Pons (tissue), 1 donor: ENCODE data around the gene BEST2.
"Not testable (repeated sequence)": the region's sequence is repeated elsewhere in the genome, so short reads cannot be mapped to it uniquely, and the experiment has no call there.

Experiments used
- DNase-seq: peaks from one replicate; pipeline ENCODE4 v3.0.0-alpha.2; 2016; ENCODE audit warnings: low spot score

Gene BEST2

DNA sequence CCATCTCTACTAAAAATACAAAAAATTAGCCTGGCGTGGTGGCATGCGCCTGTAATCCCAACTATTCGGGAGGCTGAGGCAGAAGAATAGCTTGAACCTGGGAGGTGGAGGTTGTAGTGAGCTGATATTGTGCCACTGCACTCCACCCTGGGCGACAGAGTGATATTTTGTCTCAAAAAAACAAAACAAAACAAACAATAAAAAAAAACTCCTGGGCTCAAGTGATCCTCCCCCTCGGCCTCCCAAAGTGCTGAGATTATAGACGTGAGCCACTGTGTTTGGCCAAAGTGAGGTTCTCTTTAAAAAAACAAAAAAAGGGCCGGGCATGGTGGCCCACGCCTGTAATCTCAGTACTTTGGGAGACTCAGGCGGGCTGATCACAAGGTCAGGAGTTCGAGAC is 35.9 kb downstream of the BEST2 start:
- no peak for DNase-seq

- DNase-seq, result no peak
These were observed 36.6 kb downstream of the BEST2 start for GRCh38 chr19:12788042-12788681.

- DNase-seq, result peak; percentile 74
These were observed 37.1 kb downstream of the BEST2 start for GRCh38 chr19:12788682-12789097.

DNA sequence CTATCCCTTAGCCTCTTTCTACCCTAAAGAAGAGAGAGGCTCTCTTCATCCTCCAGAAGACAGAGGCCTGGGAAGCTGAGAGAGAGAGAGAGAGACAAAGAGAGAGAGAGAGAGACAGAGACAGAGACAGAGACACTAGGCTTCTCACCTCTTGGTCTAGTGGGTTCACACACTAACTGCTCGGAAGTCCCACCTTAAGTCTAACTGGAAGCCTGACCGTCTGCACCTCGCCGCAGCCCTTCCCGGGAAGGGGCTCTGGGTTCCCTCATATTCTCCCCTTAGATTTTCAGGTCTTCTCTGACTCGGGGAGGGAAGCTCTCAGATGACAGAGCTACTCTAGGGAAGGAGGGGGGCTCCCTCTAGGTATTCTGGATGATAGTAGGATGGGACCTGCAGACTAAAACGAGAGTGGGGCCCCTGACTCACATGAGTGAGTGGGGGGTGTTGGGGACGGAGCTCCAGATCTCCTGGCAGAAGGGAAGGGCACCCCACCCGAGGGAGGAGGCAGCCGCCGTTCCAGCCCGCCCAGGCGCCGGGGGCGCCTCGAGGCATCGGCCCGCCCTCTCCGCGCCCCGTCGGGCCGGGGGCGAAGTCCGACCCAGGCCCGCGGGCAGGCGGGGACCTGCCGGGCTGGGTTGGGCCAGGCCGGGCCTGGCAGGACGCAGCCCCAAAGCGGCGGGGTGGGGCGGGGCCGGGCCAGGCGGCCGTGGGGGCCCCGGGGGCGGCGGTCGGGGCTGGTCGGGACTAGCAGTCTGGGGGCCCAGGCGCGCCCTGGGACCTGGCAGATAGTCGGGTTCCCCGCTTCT is 37.7 kb downstream of the BEST2 start:
- DNase-seq, result no peak

- peak; percentile 91 for DNase-seq
These were observed 38.5 kb downstream of the BEST2 start for GRCh38 chr19:12789904-12790619.

DNA sequence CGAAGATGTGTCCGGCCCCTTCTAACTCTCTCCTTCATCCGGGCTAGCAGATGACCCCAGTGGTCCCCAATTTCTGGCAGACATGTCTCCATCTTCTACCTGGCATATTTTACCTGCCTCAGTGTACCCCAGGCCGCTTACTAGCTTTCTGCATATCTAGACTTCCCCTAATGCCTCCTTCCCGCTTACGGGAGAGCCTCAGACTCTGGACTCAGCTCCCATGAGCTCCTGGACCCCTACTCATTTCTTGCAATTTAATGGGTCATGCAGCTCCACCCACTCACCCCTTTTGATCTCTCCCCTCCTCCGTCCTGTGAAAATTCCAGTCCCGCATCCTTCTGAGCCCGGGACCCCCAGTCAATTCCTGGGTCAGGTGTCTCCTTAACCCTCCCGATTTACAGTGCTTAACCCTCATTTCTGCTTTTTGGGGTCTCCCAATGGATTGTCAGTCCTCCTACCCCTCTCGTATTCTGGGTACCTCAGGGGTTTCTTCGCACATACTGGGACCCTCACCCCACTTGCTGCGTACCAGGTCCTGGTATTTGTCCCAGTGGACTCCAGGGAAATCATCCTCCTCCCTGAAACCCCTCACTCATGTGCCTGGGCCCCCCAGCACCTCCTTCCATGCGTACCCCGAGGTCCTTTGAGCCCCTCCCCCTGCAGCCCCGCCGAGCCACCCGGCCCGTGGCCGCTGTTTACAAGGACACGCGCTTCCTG is 39.2 kb downstream of the BEST2 start:
- no peak for DNase-seq

- DNase-seq, result peak; percentile 97
These were observed 39.9 kb downstream of the BEST2 start, which contains the start of gene JUNB for GRCh38 chr19:12791345-12792050. Gene JUNB (plus strand): TSS chr19:12791486. CDS start chr19:12791772, 286 bp downstream.

GRCh38 chr19:12792051-12792852 is 40.7 kb downstream of the BEST2 start:
- no peak for DNase-seq

GRCh38 chr19:12792853-12793289 is 41.3 kb downstream of the BEST2 start:
- no peak for DNase-seq

- DNase-seq, result peak; percentile 95
These were observed 42.0 kb downstream of the BEST2 start for GRCh38 chr19:12793290-12794195.

DNA sequence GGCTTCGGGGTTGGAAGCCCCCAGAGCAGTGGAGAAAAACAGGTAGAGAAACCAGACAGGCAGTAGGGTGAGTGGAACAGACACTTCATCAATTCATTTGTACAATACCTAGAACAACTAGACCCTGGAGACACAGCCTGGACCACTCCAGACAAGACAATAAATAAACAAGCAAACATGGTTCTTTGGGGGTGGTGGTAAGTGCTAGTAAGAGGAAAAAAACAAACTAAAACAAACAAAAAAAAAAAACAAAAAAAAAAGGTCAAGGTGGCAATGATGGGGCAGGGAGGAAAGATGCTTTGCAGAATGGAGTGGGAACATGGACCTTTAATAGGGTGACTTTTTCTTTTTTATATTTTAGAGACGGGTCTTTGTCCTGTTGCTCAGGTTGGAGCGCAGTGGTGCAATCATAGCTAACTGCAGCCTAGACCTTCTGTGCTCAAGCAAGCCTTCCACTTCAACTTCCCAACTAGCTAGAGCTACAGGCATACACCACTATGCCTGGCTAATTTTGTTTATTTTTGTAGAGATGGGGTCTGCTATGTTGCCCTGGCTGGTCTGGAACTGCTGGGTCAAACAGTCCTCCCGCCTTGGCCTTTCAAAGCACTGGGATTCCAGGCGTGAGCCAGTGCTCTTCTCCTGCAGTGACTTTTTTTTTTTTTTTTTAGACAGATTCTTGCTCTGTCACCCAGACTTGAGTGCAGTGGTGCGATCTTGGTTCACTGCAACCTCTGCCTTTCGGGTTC is 42.8 kb downstream of the BEST2 start:
- no peak for DNase-seq

DNA sequence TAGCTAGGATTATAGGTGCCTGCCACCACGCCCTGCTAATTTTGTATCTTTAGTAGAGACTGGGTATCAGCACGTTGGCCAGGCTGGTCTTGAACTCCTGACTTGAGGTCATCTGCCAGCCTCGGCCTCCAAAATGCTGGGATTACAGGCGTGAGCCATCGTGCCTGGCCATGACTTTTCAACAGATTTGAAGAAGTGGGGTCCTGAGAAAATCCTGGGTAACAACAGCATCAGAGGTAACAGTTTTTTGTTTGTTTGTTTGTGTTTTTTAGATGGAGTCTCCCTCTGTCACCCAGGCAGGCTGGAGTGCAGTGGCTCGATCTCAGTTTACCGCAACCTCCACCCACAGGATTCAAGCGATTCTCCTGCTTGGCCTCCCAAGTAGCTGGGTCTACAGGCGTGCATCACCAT is 43.4 kb downstream of the BEST2 start:
- no peak for DNase-seq

DNA sequence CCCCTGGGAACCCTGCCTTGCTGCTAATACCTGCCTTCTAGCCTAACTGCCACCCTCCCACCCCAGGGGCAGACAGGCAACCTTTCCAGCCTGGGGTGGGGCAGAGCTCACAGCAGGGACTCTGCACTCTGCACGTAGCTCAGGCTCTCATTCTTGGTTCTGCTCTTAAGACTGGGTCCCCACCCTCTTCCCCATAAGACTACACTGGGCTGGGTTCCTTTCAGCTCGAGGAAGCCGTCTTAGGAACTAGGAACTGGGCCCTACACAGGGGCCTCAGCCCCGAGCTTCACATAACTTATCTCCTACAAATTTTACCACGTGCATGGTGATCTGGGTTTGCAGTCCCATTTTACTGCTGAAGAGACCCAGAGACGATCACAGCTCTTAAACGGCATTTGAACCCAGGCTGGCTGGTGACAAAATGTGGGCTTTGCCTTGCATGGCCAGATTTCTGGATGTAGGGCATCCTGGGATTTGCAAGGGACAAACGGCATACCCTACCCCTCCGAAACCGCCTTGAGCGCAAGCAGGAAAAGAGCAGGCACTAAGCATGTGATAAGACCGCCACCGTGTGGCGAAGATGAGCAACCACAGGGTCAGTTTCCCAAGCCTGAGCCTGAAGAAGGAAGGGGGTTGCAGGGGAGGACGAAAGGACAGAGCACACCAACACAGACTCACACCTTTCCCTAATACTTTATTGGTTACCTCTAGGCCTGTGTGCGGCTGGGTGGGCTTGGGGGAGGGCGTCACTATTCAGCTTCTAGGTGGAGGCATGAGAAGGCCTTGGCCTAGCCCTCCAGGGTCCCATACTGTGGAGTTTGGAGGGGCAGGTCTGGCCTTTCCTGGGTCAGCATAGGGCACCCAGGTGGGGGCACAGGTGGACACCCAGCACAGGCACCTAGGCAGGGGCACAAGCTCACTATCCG is 44.8 kb downstream of the BEST2 start:
- DNase-seq, result peak; percentile 84

- DNase-seq, result no peak
These were observed 45.6 kb downstream of the BEST2 start for GRCh38 chr19:12797141-12797587.

- not testable (repeated sequence) for DNase-seq
These were observed 46.0 kb downstream of the BEST2 start for GRCh38 chr19:12797607-12798006.

DNA sequence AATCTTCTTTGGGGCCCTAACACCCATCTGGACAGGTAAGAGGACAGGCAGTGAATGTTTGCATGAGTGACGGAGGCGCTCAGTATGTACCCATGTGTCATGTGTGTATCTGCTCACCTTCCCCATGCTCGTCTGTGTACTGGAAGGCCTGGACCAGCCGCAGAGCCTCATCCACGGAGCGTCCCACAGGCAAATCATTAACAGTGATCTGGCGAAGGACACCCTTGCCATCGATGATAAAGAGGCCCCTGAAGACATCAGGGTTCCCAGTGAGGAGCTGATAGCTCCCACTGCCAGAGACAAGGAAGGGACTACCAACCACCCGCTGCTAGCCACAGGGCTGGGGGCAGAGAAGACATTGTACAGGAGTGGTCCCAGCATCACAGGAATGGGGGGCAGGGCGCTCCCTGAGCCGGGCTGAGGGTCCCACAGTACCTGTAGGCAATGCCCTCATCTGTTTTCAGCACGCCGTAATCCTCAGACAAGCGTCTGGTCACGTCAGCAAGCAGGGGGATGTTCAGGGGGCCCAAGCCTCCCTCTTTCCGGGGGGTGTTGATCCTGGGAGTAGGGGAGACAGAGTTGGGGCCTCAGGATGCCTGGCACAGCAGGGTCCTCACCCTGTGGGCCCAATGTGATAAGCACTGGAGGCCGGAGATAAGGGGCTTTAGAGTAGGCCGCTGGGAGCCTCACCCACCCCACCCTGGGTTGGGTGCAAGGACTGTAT is 48.3 kb downstream of the BEST2 start:
- no peak for DNase-seq

GRCh38 chr19:12800466-12800770 is 48.8 kb downstream of the BEST2 start:
- DNase-seq, result no peak
